ENCODE data around the gene NBPF20.
"Not testable (repeated sequence)": the region's sequence is repeated elsewhere in the genome, so short reads cannot be mapped to it uniquely, and the experiment has no call there.

DNA sequence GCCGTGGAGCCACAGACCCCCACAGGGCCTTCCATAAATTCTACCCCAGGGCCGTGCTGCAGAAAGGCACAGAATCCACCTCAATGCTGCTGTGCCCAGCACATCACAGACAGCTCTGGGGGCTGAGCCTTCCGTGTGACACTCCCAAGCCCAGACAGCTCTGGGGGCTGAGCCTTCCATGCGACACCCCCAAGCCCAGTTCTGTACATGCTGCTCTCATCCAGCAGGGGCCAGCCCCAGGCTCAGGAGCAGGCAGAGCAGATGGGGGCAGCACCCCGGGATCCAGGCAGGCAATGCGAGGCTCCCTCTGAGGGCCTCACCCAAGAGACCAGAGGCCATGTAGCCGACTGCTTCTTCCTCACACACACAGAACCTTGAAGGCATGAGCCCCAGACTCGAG is 27.1 kb upstream of the NBPF20 start:
- TF ChIP-seq, protein P1, sequence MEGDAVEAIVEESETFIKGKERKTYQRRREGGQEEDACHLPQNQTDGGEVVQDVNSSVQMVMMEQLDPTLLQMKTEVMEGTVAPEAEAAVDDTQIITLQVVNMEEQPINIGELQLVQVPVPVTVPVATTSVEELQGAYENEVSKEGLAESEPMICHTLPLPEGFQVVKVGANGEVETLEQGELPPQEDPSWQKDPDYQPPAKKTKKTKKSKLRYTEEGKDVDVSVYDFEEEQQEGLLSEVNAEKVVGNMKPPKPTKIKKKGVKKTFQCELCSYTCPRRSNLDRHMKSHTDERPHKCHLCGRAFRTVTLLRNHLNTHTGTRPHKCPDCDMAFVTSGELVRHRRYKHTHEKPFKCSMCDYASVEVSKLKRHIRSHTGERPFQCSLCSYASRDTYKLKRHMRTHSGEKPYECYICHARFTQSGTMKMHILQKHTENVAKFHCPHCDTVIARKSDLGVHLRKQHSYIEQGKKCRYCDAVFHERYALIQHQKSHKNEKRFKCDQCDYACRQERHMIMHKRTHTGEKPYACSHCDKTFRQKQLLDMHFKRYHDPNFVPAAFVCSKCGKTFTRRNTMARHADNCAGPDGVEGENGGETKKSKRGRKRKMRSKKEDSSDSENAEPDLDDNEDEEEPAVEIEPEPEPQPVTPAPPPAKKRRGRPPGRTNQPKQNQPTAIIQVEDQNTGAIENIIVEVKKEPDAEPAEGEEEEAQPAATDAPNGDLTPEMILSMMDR (IDR thresholded peaks at IDR 0.05) = not testable (repeated sequence)
- not testable (repeated sequence) for TF ChIP-seq POLR2A (IDR thresholded peaks at IDR 0.05)
